PC-9 (cell line): ENCODE results near the gene CHURC1.

Source experiments
- CTCF ChIP-seq: fragments of 200-600 bp; sonication (generic); conservative IDR thresholded peaks from 2 replicates; pipeline ENCODE4 v1.6.1; 2017; ENCODE audit warnings: mixed run types, antibody characterized with exemption, mild to moderate bottlenecking, moderate library complexity
- EZH2 ChIP-seq: fragments of 200-600 bp; sonication (generic); IDR thresholded peaks from 2 replicates; pipeline ENCODE4 v1.8.0; 2017; ENCODE audit warnings: antibody characterized with exemption, low read depth

DNA sequence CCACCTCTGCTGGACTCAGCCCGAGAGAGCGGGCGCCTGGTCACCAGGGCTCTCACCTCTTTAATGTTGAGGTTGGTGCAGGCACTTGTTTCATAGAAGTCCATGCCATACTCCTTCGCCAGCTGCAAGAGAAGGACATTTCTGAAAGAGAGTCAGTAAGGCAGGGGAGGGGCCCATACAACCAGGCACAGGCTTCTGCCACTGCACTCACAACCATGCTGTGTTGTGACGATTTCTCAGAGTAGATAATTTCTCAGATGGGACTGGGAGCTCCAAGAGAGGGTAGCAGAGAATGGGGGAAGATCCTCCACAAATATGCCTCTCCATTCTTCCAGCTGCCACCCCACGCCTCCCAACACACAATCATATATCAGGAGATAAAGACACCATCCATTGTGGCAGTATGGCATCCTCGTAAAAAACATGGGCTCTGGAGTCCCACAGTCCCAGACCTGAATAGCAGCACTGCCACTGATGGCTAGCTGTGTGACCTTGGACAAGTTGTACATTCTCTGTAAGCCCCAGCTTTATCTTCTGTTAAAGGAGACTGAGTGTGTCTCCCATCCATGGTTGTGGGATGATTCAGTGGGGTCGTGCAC lies 34.5 kb downstream of the CHURC1 start:
- TF ChIP-seq CTCF (no peak), EZH2 (no peak)
